HG03064 (cell line): ENCODE data around the gene ZNF624.

ENCODE experiments used
- ATAC-seq: cut with Tn5 transposase; IDR thresholded peaks from one replicate; pipeline ENCODE4 v1.9.1; 2021; ENCODE audit warnings: low read depth; ENCODE audit not compliant: unreplicated experiment

Gene ZNF624

DNA sequence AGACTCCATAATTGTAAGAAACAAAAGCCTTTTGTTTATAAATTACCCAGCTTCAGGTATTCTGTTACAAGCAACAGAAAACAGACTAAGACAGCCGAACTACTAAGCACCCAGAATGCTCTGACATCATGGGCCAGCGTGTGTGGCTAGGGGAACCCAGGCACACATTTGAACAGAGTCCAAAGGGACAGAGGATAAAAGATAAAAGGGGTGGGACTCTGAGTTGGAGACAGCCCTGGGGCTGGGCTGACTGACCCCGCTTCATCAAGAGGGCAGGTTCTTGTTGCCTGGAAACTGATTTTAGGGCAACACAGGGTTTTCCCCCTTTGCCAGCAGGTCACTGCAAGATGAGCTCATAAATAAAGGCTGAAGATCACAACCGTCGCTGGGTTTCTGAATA is 54.1 kb downstream of the ZNF624 start:
- no peak for ATAC-seq

DNA sequence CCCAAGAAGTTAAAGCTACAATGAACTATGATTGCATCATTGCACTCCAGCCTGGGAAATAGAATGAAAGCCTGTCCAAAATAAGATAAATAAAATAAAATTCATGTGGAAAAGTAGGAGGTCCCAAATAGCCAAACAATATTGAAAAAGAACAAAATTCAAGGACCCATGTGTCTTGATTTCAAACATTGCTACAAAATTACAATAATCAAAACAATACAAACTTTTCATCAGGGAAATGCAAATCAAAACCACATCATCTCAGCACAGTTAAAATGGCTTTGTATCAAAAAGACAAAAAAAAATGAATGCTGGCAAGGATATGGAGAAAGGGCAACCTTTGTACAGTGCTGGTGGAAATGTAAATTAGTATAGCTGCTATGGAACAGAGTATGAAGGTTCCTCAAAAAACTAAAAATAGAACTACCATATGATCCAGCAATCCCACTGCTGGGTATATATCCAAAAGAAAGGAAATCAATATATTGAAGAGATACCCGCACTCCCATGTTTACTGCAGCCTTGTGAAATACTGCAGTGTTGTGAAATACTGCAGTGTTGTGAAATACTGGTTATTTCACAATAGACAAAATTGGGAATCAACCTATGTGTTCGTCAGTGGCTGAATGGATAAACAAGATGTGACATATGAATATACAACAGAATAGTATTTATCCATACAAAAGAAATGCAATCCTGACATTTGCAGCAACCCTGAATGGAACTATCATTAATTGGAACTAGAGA is 60.1 kb downstream of the ZNF624 start:
- no peak for ATAC-seq

DNA sequence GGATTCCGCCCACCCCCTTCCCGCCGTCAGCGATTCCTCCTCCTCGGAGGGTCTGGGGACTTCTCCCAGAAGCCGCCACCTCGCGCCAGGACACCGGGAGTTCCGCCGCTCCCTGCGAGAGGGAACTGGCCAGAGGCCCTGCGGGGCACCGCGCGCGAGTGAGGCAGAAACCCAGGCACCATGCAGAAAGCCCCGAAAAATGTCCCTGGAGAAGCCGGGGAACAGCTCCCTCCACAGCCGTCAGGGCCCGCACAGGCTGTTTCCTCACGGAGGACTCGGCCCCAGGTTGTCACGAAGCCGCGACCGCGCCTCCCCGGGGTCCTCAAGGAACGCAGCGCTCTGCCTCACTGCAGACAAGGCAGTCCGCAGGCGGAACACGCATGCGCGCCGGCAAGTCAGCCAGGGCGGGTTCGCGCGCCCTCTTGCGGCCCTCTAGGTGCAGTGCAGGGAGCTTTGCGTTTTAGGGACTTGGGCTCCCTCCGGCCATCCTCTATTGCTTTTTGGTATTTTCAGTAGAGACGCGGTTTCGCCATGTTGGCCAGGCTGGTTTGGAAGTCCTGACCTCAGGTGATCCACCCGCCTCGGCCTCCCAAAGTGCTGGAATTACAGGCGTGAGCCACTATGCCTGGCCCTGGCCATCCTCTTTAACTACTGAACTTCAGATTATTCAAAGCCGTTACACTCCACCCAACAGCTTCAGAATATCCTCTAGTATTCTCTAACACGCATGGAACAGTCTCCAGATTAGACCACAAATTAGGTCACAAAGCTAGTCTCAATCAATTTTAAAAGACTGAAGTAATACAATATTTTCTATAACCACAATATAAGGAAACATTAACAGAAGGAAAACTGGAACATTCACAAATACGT is 64.3 kb downstream of the ZNF624 start:
- ATAC-seq, result peak; percentile 78

DNA sequence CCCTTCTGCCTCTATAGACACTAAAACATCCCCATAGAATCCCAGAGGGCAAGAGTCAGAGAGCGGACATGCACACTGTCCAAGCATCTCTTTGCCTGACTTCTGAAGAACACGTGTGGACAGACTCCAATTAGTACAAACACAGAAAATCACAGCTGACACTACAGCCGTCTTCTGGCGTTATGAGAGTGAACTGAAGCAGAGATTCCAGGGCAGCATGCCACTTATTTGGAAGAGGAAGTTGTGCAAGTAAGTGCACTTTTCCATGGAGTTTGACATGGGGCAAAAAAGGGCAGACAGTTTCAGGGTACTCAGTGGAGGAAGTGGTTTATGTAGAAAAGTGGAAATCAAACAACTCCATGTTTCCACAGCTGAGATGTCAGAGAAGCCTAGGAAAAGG is 67.9 kb downstream of the ZNF624 start:
- ATAC-seq, result no peak

DNA sequence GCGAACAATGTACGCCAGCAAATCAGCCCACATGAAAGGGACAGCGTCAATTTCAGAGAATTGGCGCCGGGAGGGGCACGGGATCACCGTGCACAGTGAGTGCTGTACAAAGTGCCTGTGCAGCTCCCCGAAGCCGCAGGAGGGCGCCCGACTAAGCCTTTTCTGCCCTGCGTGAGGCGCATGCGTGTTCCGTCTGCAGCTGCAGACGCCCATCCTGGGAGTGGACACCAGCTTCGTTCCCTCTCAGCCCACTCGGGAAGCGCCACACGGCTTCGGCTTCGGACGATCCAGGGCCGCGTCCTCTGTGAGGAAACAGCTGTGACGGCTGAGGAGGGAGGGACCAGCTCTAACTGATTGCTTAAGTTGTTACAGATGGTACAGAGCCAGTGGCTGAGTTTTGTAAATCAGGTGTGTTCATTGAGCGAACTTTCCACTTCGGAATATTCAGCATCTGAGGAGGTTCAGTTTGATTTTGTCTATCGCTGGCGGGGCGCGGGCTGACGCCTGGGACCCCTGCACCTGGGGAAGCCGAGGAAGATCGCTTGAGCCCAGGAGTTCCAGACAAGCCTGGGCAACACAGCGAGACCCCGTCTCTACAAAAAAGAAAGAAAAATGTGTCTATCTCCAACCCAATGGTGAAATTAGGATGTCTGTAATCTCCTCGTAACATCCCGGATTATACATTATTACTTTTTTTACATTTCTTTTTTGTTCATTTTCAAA is 69.2 kb downstream of the ZNF624 start:
- ATAC-seq, result no peak

DNA sequence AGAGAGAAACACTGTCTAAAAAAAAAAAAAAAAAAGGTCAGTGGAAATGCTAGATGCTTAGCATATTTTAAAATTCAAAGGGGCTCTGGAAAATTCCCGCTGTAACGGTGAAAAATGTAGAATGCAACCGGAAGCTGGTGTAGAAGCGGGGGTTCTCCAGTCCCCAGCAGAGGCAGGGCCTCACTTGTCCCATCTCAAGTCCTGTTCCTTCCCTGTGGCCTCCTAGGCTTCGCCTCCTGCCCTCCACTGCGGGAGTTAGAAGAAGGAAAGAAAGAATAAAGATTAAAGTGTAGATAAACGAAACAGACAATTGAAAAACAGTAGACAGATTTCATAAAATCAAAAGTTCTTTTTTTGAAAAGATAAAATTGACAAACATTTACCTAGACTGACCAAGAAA is 69.9 kb downstream of the ZNF624 start:
- ATAC-seq, result no peak

DNA sequence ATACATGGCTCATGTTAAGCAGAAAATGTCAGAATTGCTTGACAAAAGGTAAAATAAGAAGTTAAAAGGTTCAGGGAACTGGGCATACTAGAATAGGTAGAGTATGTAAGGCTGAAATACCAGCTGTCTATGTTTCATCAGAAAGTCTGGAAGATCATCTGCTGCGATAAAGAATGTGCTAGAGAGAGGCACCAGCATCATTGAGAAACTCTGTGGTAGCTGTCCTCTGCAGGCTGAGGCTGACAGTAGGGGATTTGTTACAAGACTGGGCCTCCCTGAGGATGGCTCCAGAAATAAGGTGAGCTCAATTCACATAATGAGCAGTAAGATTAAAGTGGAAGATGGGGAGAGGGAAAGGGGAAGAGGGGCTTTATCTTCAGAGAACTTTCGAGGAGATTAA is 80.2 kb downstream of the ZNF624 start:
- ATAC-seq, result no peak
